B cell (primary cell): Measurements from ENCODE around the gene INO80D. TPM values are rescaled to one million over a fixed set of nuclear protein-coding genes. Genes with fewer than 3 reads are reported as not detected.

Experiments
- ATAC-seq: fragments of 200-7000 bp; cut with Tn5 transposase; one replicate; pipeline ENCODE4 v1.10.0; 2021; ENCODE audit warnings: low read depth, mild to moderate bottlenecking, moderate number of reproducible peaks, moderate library complexity
- CTCF ChIA-PET: fragments of 350-600 bp; sonication (Branson Sonifier 250); formaldehyde crosslinking; loops from one replicate; lab custom pipeline; 2021; ENCODE audit warnings: antibody characterized with exemption, inconsistent platforms; lab: Charles Lee
- POLR2A ChIA-PET: fragments of 350-600 bp; sonication (Branson Sonifier 250); formaldehyde crosslinking; loops from one replicate; lab custom pipeline; 2021; ENCODE audit warnings: antibody characterized with exemption; lab: Charles Lee
- DNase-seq: peaks from one replicate; pipeline ENCODE4 v3.0.0; 2013
- H2AFZ ChIP-seq: 2 replicates; pipeline ENCODE4 v1.6.1; 2012; ENCODE audit warnings: mild to moderate bottlenecking, low read depth, low read length; ENCODE audit not compliant: insufficient read depth, poor library complexity, severe bottlenecking
- H3K27ac ChIP-seq, 2 donors: 1 replicate in 1 of 2; 2 replicates in 1 of 2; pipeline ENCODE4 v1.5.1; 2012 to 2013; ENCODE audit warnings: low read length in 2 of 2, mild to moderate bottlenecking in 2 of 2, moderate library complexity in 1 of 2
- H3K27me3 ChIP-seq, 4 experiments: fragments of 200-600 bp in 1 of 4; sonication (generic) in 1 of 4; replicated peaks in 1 of 4; 1 replicate in 2 of 4; 2 replicates in 2 of 4; pipeline versions ENCODE4 v1.6.1 to v1.7.0; 2013 to 2016; ENCODE audit warnings: low read length in 3 of 4, mild to moderate bottlenecking in 2 of 4, mixed read lengths in 1 of 4, moderate library complexity in 1 of 4; ENCODE audit not compliant: insufficient read depth in 4 of 4, control insufficient read depth in 3 of 4; ENCODE audit errors: control extremely low read depth in 1 of 4
- H3K36me3 ChIP-seq, 2 experiments: replicated peaks in 1 of 2; 1 replicate in 1 of 2; 2 replicates in 1 of 2; pipeline versions ENCODE4 v1.6.1 to v1.7.1; 2013; ENCODE audit warnings: low read length in 1 of 2; ENCODE audit not compliant: insufficient read depth in 2 of 2, control insufficient read depth in 1 of 2; ENCODE audit errors: control extremely low read depth in 1 of 2, extremely low read depth in 1 of 2
- H3K4me1 ChIP-seq, 2 donors: fragments of 200-600 bp in 1 of 2; sonication (generic) in 1 of 2; 1 replicate in 1 of 2; 2 replicates in 1 of 2; pipeline versions ENCODE4 v1.5.1 to v1.6.1; 2013 to 2017; ENCODE audit warnings: low read length in 2 of 2; ENCODE audit not compliant: control insufficient read depth in 2 of 2, insufficient read depth in 2 of 2
- H3K4me2 ChIP-seq: replicated peaks from 2 replicates; pipeline ENCODE3; 2012; ENCODE audit warnings: mild to moderate bottlenecking, low read depth, low read length; ENCODE audit not compliant: poor library complexity, severe bottlenecking
- H3K4me3 ChIP-seq, 5 experiments: fragments of 200-600 bp in 1 of 5; sonication (generic) in 1 of 5; 1 replicate in 3 of 5; 2 replicates in 2 of 5; pipeline versions ENCODE4 v1.5.1 to v1.7.0; 2011 to 2016; ENCODE audit warnings: low read length in 4 of 5, mild to moderate bottlenecking in 4 of 5, low read depth in 2 of 5, control low read depth in 1 of 5, moderate library complexity in 1 of 5; ENCODE audit not compliant: insufficient read depth in 1 of 5; ENCODE audit errors: control extremely low read depth in 1 of 5, extremely low read depth in 1 of 5
- H3K79me2 ChIP-seq: fragments of 200-600 bp; sonication (generic); one replicate; pipeline ENCODE4 v1.6.0; 2016; ENCODE audit warnings: low read length; ENCODE audit not compliant: control insufficient read depth, insufficient read depth
- H3K9ac ChIP-seq: fragments of 200-600 bp; sonication (generic); 2 replicates; pipeline ENCODE4 v1.6.1; 2017; ENCODE audit warnings: mild to moderate bottlenecking, low read length, moderate library complexity
- H3K9me3 ChIP-seq, 3 donors: one replicate each; pipeline versions ENCODE4 v1.6.1 to v1.7.1; 2013; ENCODE audit warnings: low read length in 2 of 3; ENCODE audit not compliant: control insufficient read depth in 2 of 3, insufficient read depth in 1 of 3; ENCODE audit errors: control extremely low read depth in 1 of 3
- H4K20me1 ChIP-seq: 2 replicates; pipeline ENCODE4 v1.6.0; 2012; ENCODE audit warnings: mild to moderate bottlenecking, low read length; ENCODE audit not compliant: insufficient read depth, control insufficient read depth, poor library complexity, severe bottlenecking
- H3K27ac Mint-ChIP-seq: one replicate; pipeline ENCODE4 v1.8.0; 2021; ENCODE audit warnings: mixed read lengths
- H3K27me3 Mint-ChIP-seq: one replicate; pipeline ENCODE4 v1.8.0; 2021; ENCODE audit warnings: mixed read lengths
- H3K4me1 Mint-ChIP-seq: one replicate; pipeline ENCODE4 v1.8.0; 2021; ENCODE audit warnings: mixed read lengths
- H3K4me3 Mint-ChIP-seq: one replicate; pipeline ENCODE4 v1.8.0; 2021; ENCODE audit warnings: mixed read lengths
- H3K9me3 Mint-ChIP-seq: one replicate; pipeline ENCODE4 v1.8.0; 2022; ENCODE audit warnings: mixed read lengths; ENCODE audit not compliant: insufficient read depth
- CTCF ChIP-seq: fragments of 200-600 bp; IDR thresholded peaks from one replicate; pipeline ENCODE4 v1.8.0; 2022; ENCODE audit warnings: antibody characterized with exemption, mild to moderate bottlenecking
- EZH2 ChIP-seq: IDR thresholded peaks from 2 replicates; pipeline ENCODE4 v1.6.1; 2012; ENCODE audit warnings: borderline replicate concordance, low read depth, mild to moderate bottlenecking, moderate library complexity, low read length; ENCODE audit not compliant: insufficient read depth, poor library complexity, severe bottlenecking
- WGBS: methylation state at CpG from one replicate; pipeline ENCODE4 v1.1.5; 2013; ENCODE audit warnings: missing lambda C conversion rate; ENCODE audit not compliant: insufficient coverage; 5-methylcytosine and 5-hydroxymethylcytosine counted together
- intact Hi-C: fragments of 100-400 bp; cut with micrococcal nuclease; formaldehyde crosslinking; loops from one replicate; pipeline ENCODE4 v1.10.0; 2022
- polyA plus RNA-seq: library from polyadenylated mRNA; depleted of rRNA; stranded (reverse); fragments of >200 nt; gene quantifications from 2 replicates; pipeline ENCODE4 v1.2.3, GENCODE V29; 2012
- total RNA-seq, 2 donors: library from RNA; stranded (reverse); fragments of 120-200 nt in 1 of 2; gene quantifications; 1 replicate in 1 of 2; 2 replicates in 1 of 2; pipeline versions ENCODE4 v1.2.3 to v1.2.4, GENCODE V29; 2013 to 2022

Gene INO80D
- total and polyA plus RNA-seq, 2 donors (not counting 1 experiment from before 2014, with no cell fraction given), result 6.3 to 61.2 TPM

GRCh38 chr2:206112846-206113547, 27.0 kb upstream of the INO80D start:
- Mint-ChIP-seq H3K27me3 (no peaks in the 10 kb centered on the region), H3K27ac (no peak overlapping the region), H3K4me3 (no peak overlapping the region), H3K4me1 (no peaks in the 10 kb centered on the region), H3K9me3 (no peaks in the 10 kb centered on the region)
- 94% methylated on average over 7 of the region's 7 CpGs for WGBS
- POLR2A ChIA-PET, result no interaction called here
- Histone ChIP-seq H3K36me3 (no peaks in the 10 kb centered on the region), H3K4me3 (no peak overlapping the region), H3K27me3 (no peaks in the 10 kb centered on the region), H3K9ac (no peak overlapping the region), H3K9me3 (peaks cover 0 to 6% (median 3%) of the 10 kb centered on the region in 3 donors), H3K4me2 (no peak overlapping the region), H3K27ac (no peak overlapping the region), H4K20me1 (no peaks in the 10 kb centered on the region), H3K4me1 (no peaks in the 10 kb centered on the region), H3K79me2 (no peaks in the 10 kb centered on the region), H2AFZ (no peak overlapping the region)
- no peak for ATAC-seq
- intact Hi-C loops, result no loop called here
- no peak for DNase-seq
- CTCF ChIA-PET, result no interaction called here
- no peak for TF ChIP-seq EZH2
- no peak for TF ChIP-seq CTCF

GRCh38 chr2:206112108-206112507, 26.1 kb upstream of the INO80D start:
- intact Hi-C loops, result no loop called here
- CTCF ChIA-PET, result no interaction called here
- DNase-seq, result no peak
- H3K27me3 Mint-ChIP-seq, result no peaks in the 10 kb centered on the region
- Histone ChIP-seq H3K27ac (no peak overlapping the region), H3K79me2 (no peaks in the 10 kb centered on the region), H3K4me3 (no peak overlapping the region), H3K9me3 (peaks cover 0 to 6% (median 3%) of the 10 kb centered on the region in 3 donors), H2AFZ (no peak overlapping the region), H3K27me3 (no peaks in the 10 kb centered on the region), H3K4me1 (no peaks in the 10 kb centered on the region), H3K4me2 (no peak overlapping the region), H4K20me1 (no peaks in the 10 kb centered on the region), H3K9ac (no peak overlapping the region), H3K36me3 (no peaks in the 10 kb centered on the region)
- no peak overlapping the region for H3K27ac Mint-ChIP-seq
- H3K9me3 Mint-ChIP-seq, result no peaks in the 10 kb centered on the region
- POLR2A ChIA-PET, result no interaction called here
- WGBS, result 100% methylated on average over 2 of the region's 3 CpGs
- no peaks in the 10 kb centered on the region for H3K4me1 Mint-ChIP-seq
- ATAC-seq, result no peak
- no peak overlapping the region for H3K4me3 Mint-ChIP-seq
- TF ChIP-seq CTCF (no peak), EZH2 (no peak)
